ENCODE data around the gene DOC2A. TPM values are rescaled to one million over a fixed set of nuclear protein-coding genes. Genes with fewer than 3 reads are reported as not detected.

The DOC2A gene
- total and polyA plus RNA-seq, 10 of the 15 experiments (the other 5 are each of a cell fraction or from before 2014, with no cell fraction given) = 0.06 to 0.17 (median 0.12) TPM; not detected in 6

DNA sequence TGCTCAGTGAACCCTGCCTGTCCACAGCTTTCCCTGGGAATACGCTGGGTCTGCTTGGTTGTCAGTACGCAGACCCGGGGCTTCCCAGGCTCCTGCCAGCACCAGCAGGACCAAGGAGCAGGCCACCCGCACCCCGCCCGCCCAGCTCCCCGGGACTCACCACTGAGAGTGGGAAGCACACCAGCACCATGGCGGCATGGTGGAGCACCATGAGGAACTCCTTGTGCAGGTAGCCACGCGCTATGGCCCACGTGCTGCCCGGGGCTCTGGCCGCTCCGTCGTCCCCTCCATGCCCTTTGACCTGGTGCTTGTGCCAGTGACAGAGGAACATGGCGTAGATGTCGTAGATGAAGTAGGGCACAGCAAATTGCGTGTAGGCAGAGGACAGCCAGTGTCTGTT is 15.6 kb upstream of the DOC2A start:
- 43% methylated on average over 18 of the region's 18 CpGs for WGBS (ENCODE audit: insufficient coverage, insufficient replicate concordance, low lambda C conversion rate, missing lambda C conversion rate)
- H3K36me3 ChIP-seq (ENCODE audit: control insufficient read depth in 2 of 2, insufficient read depth in 2 of 2, low read length in 1 of 2) = no peaks in the 10 kb centered on the region
- CTCF ChIA-PET = interaction anchor here (0.7 kb wide), 1 partner anchor 164 kb away, joined by 3 read pairs; no protein-coding TSS in a partner anchor
- no TSS peak for BruUV-seq (replicated peaks)
- in situ Hi-C loops (cut with MboI) = loop anchor here (5.0 kb wide), 1 partner anchor 329 kb away; no protein-coding TSS in a partner anchor
- no peak overlapping the region for H2AFZ ChIP-seq (ENCODE audit: control insufficient read depth, low read depth, low read length)
- H3K9me3 ChIP-seq (replicated peaks; ENCODE audit: control insufficient read depth, insufficient read depth, low read length) = no peaks in the 10 kb centered on the region
- ATAC-seq = no peak
- H3K79me2 ChIP-seq (ENCODE audit: control insufficient read depth, insufficient read depth, low read length) = no peaks in the 10 kb centered on the region
- H3K4me2 ChIP-seq (ENCODE audit: control insufficient read depth, insufficient read depth) = no peak overlapping the region
- H3K4me1 ChIP-seq (ENCODE audit: control insufficient read depth, insufficient read depth, low read length) = no peaks in the 10 kb centered on the region
- SMC1A ChIA-PET (ENCODE audit: uncharacterized antibody, unreplicated experiment) = no interaction called here
- no peak overlapping the region for H3K4me3 ChIP-seq
- POLR2A ChIA-PET = no interaction called here
- FAIRE-seq = no peak
- H3K27ac ChIP-seq (ENCODE audit: control insufficient read depth, insufficient read depth) = no peak overlapping the region
- RAD21 ChIA-PET (ENCODE audit: unreplicated experiment) = no interaction called here
- no peak for TF ChIP-seq NFYA (IDR thresholded peaks at IDR 0.05; ENCODE audit: borderline replicate concordance, low read depth, low read length)
- TF ChIP-seq, protein P1, sequence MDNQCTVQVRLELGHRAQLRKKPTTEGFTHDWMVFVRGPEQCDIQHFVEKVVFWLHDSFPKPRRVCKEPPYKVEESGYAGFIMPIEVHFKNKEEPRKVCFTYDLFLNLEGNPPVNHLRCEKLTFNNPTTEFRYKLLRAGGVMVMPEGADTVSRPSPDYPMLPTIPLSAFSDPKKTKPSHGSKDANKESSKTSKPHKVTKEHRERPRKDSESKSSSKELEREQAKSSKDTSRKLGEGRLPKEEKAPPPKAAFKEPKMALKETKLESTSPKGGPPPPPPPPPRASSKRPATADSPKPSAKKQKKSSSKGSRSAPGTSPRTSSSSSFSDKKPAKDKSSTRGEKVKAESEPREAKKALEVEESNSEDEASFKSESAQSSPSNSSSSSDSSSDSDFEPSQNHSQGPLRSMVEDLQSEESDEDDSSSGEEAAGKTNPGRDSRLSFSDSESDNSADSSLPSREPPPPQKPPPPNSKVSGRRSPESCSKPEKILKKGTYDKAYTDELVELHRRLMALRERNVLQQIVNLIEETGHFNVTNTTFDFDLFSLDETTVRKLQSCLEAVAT (IDR thresholded peaks at IDR 0.05) = no peak
- TF ChIP-seq FOS (IDR thresholded peaks at IDR 0.05; ENCODE audit: borderline replicate concordance, extremely low read depth, insufficient read length) = no peak
- H3K9ac ChIP-seq (ENCODE audit: control insufficient read depth, insufficient read depth, low read length) = no peak overlapping the region
- H3K27me3 ChIP-seq (replicated peaks in 1 of 2; ENCODE audit: control insufficient read depth in 2 of 2, insufficient read depth in 2 of 2, low read length in 1 of 2) = peaks cover 6 to 10% of the 10 kb centered on the region in 2 experiments; a peak in 3 of 4 replicates
- intact Hi-C loops (cut with micrococcal nuclease; ENCODE audit: unreplicated experiment) = loop anchor here (10.0 kb wide), 1 partner anchor 122 kb away; the partner anchor contains the start of gene ASPHD1
- no peaks in the 10 kb centered on the region; the same call in 1 of the 2 replicates for H4K20me1 ChIP-seq (ENCODE audit: control insufficient read depth, insufficient read depth)
- no peak for DNase-seq (ENCODE audit: low read depth, low spot score)

DNA sequence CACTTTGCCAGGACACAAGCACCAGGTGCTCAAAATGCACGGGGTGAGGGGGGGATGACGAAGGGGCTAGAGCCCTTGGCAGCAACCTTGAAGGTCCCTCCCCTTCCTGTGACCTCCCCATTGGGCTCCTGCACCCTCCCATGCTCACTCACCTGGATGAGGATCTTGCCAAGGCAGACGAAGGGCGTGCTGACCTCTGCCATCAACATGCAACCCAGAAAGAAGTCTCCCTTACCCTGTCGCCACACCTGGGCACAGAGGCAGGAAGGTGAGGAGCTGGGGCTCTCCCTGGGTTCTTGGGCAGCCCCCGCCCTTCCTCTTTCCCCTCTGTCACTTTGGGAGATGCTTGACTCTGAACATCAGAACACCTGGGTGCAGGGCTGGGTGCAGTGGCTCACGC is 14.7 kb upstream of the DOC2A start:
- no peak for ATAC-seq
- TF ChIP-seq POLR2AphosphoS5 (IDR thresholded peaks at IDR 0.05; ENCODE audit: low read length) (no peak), SREBF2 (IDR thresholded peaks at IDR 0.05; ENCODE audit: low read length) (no peak), IKZF1 (conservative IDR thresholded peaks at IDR 0.05) (no peak), ATF7 (IDR thresholded peaks at IDR 0.05; ENCODE audit: low read depth) (no peak), EED (IDR thresholded peaks at IDR 0.05; ENCODE audit: low read depth) (no peak), BMI1 (IDR thresholded peaks at IDR 0.05; ENCODE audit: borderline replicate concordance) (no peak), WRNIP1 (IDR thresholded peaks at IDR 0.05; ENCODE audit: borderline replicate concordance, low read depth, low read length) (no peak), TBL1XR1 (IDR thresholded peaks at IDR 0.05; ENCODE audit: low read depth, low read length) (no peak), PAX8 (IDR thresholded peaks at IDR 0.05) (no peak)
- Histone ChIP-seq H4K20me1 (ENCODE audit: control insufficient read depth, insufficient read depth) (no peaks in the 10 kb centered on the region; the same call in 1 of the 2 replicates), H3K79me2 (ENCODE audit: control insufficient read depth, insufficient read depth, low read length) (no peaks in the 10 kb centered on the region), H2AFZ (ENCODE audit: control insufficient read depth, low read depth, low read length) (no peak overlapping the region), H3K9me3 (replicated peaks; ENCODE audit: control insufficient read depth, insufficient read depth, low read length) (no peaks in the 10 kb centered on the region), H3K4me2 (ENCODE audit: control insufficient read depth, insufficient read depth) (no peak overlapping the region), H3K4me1 (ENCODE audit: control insufficient read depth, insufficient read depth, low read length) (0 out of 2 replicates have a peak, but pooled peaks cover 2% of the 10 kb centered on the region), H3K36me3 (ENCODE audit: control insufficient read depth in 2 of 2, insufficient read depth in 2 of 2, low read length in 1 of 2) (no peaks in the 10 kb centered on the region), H3K27ac (ENCODE audit: control insufficient read depth, insufficient read depth) (no peak overlapping the region), H3K9ac (ENCODE audit: control insufficient read depth, insufficient read depth, low read length) (no peak overlapping the region), H3K4me3 (no peak overlapping the region), H3K27me3 (replicated peaks in 1 of 2; ENCODE audit: control insufficient read depth in 2 of 2, insufficient read depth in 2 of 2, low read length in 1 of 2) (peaks cover 6 to 9% of the 10 kb centered on the region in 2 experiments; a peak in 3 of 4 replicates)
- no peak for DNase-seq (ENCODE audit: low read depth, low spot score)
- in situ Hi-C loops (cut with MboI) = loop anchor here (5.0 kb wide), 1 partner anchor 328 kb away; no protein-coding TSS in a partner anchor
- SMC1A ChIA-PET (ENCODE audit: uncharacterized antibody, unreplicated experiment) = no interaction called here
- CTCF ChIA-PET = interaction anchor here (0.7 kb wide), 1 partner anchor 163 kb away, joined by 3 read pairs; no protein-coding TSS in a partner anchor
- POLR2A ChIA-PET = no interaction called here
- BruUV-seq (replicated peaks) = no TSS peak
- intact Hi-C loops (cut with micrococcal nuclease; ENCODE audit: unreplicated experiment) = loop anchor here (10.0 kb wide), 1 partner anchor 121 kb away; the partner anchor contains the start of gene ASPHD1
- 2% methylated on average over 7 of the region's 7 CpGs for WGBS (ENCODE audit: insufficient coverage, insufficient replicate concordance, low lambda C conversion rate, missing lambda C conversion rate)
- RAD21 ChIA-PET (ENCODE audit: unreplicated experiment) = no interaction called here
- FAIRE-seq = no peak

Data from GM12878 (cell line).